Measurements from ENCODE around the gene BMPR2. TPM values are rescaled to one million over a fixed set of nuclear protein-coding genes. Genes with fewer than 3 reads are reported as not detected.

The BMPR2 gene
- total RNA-seq, 1 experiment from 2014 or later: 12.8 TPM

DNA sequence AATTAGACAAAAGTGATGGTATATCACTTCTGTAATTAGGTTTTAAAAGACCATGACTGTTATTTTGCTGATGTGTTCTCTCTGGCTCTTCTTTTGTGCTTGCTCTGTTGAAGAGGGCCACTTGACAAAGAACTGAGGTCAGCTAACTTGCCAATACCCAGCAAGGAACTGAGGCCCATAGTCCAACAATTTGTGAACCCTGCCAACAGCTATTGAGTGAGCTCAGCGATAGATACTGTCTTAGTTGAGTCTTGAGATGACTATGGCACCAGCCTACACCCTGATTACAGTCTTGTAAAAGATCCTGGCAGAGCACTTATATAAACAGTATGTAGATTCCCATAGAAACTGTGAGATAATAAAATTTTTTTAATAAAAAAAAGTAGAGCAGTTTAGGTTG lies 103.0 kb downstream of the BMPR2 start:
- Histone ChIP-seq H3K4me3 (replicated peaks in 1 of 2; ENCODE audit: low read depth in 1 of 2, low read length in 2 of 2) (no peak overlapping the region), H3K4me1 (ENCODE audit: control insufficient read depth in 1 of 2, insufficient read depth in 2 of 2, low read length in 2 of 2) (no peaks in the 10 kb centered on the region), H3K9ac (ENCODE audit: low read length) (no peak overlapping the region), H3K9me3 (ENCODE audit: control insufficient read depth in 1 of 2, insufficient read depth in 1 of 2, low read depth in 1 of 2, low read length in 2 of 2) (no peaks in the 10 kb centered on the region), H3K9me2 (ENCODE audit: insufficient read depth) (no peaks in the 10 kb centered on the region), H3K4me2 (ENCODE audit: low read length) (no peak overlapping the region), H2AFZ (ENCODE audit: low read depth, low read length, poor library complexity, severe bottlenecking) (no peak overlapping the region), H3K27ac (ENCODE audit: low read depth, low read length) (no peak overlapping the region), H3K79me2 (ENCODE audit: insufficient read depth, low read length) (no peaks in the 10 kb centered on the region), H4K20me1 (ENCODE audit: insufficient read depth) (no peaks in the 10 kb centered on the region), H3K36me3 (ENCODE audit: control insufficient read depth in 1 of 2, insufficient read depth in 2 of 2, low read length in 2 of 2) (no peaks in the 10 kb centered on the region), H3K27me3 (ENCODE audit: insufficient read depth, low read length) (no peaks in the 10 kb centered on the region)
- ATAC-seq (no peak), DNase-seq (ENCODE audit: low read depth, low spot score) (no peak)
- TF ChIP-seq RAD21 (IDR thresholded peaks at IDR 0.05; ENCODE audit: low read depth) (no peak), ZFX (IDR thresholded peaks at IDR 0.05) (no peak)
- TF ChIP-seq, protein P1, sequence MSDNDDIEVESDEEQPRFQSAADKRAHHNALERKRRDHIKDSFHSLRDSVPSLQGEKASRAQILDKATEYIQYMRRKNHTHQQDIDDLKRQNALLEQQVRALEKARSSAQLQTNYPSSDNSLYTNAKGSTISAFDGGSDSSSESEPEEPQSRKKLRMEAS (IDR thresholded peaks at IDR 0.05): no peak
- no TSS peak for BruUV-seq (replicated peaks)
- ChIA-PET CTCF (no interaction called here), POLR2A (no interaction called here), RAD21 (ENCODE audit: low non-redundant PET in 1 of 2, low total read pairs in 2 of 2, uncharacterized antibody in 2 of 2, unreplicated experiment in 2 of 2) (no interaction called here)
- intact Hi-C loops (cut with micrococcal nuclease): no loop called here

DNA sequence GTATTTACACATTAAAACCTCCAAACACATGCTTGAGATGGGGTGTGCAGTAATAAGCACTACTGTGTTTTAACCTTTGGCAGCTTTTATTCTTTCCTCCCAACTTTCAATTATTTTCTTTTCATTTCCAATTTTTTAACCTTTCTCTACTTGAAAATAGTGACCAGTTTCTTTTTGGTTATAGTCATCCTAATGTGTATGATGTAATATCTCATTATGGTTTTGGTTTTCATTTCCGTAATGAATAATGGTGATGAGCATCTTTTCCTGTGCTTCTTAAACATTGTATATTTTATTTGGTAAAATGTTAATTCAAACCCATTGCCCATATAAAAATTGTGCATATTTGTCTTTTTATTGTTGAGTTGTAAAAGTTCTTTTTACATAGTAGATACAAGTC lies 103.5 kb downstream of the BMPR2 start:
- ChIA-PET POLR2A (no interaction called here), RAD21 (ENCODE audit: low non-redundant PET in 1 of 2, low total read pairs in 2 of 2, uncharacterized antibody in 2 of 2, unreplicated experiment in 2 of 2) (no interaction called here), CTCF (no interaction called here)
- Histone ChIP-seq H3K27me3 (ENCODE audit: insufficient read depth, low read length) (no peaks in the 10 kb centered on the region), H3K9me2 (ENCODE audit: insufficient read depth) (no peaks in the 10 kb centered on the region), H3K4me1 (ENCODE audit: control insufficient read depth in 1 of 2, insufficient read depth in 2 of 2, low read length in 2 of 2) (no peaks in the 10 kb centered on the region), H3K27ac (ENCODE audit: low read depth, low read length) (no peak overlapping the region), H3K9ac (ENCODE audit: low read length) (no peak overlapping the region), H3K4me2 (ENCODE audit: low read length) (no peak overlapping the region), H3K36me3 (ENCODE audit: control insufficient read depth in 1 of 2, insufficient read depth in 2 of 2, low read length in 2 of 2) (no peaks in the 10 kb centered on the region), H3K4me3 (replicated peaks in 1 of 2; ENCODE audit: low read depth in 1 of 2, low read length in 2 of 2) (no peak overlapping the region), H3K9me3 (ENCODE audit: control insufficient read depth in 1 of 2, insufficient read depth in 1 of 2, low read depth in 1 of 2, low read length in 2 of 2) (no peaks in the 10 kb centered on the region), H3K79me2 (ENCODE audit: insufficient read depth, low read length) (no peaks in the 10 kb centered on the region), H2AFZ (ENCODE audit: low read depth, low read length, poor library complexity, severe bottlenecking) (no peak overlapping the region), H4K20me1 (ENCODE audit: insufficient read depth) (no peaks in the 10 kb centered on the region)
- no TSS peak for BruUV-seq (replicated peaks)
- DNase-seq (ENCODE audit: low read depth, low spot score): no peak
- intact Hi-C loops (cut with micrococcal nuclease): no loop called here
- TF ChIP-seq YY1 (IDR thresholded peaks at IDR 0.05; ENCODE audit: extremely low read depth, insufficient replicate concordance, low read depth, low read length) (no peak), EGR1 (IDR thresholded peaks at IDR 0.05; ENCODE audit: low read depth) (no peak)
- TF ChIP-seq, protein P2, sequence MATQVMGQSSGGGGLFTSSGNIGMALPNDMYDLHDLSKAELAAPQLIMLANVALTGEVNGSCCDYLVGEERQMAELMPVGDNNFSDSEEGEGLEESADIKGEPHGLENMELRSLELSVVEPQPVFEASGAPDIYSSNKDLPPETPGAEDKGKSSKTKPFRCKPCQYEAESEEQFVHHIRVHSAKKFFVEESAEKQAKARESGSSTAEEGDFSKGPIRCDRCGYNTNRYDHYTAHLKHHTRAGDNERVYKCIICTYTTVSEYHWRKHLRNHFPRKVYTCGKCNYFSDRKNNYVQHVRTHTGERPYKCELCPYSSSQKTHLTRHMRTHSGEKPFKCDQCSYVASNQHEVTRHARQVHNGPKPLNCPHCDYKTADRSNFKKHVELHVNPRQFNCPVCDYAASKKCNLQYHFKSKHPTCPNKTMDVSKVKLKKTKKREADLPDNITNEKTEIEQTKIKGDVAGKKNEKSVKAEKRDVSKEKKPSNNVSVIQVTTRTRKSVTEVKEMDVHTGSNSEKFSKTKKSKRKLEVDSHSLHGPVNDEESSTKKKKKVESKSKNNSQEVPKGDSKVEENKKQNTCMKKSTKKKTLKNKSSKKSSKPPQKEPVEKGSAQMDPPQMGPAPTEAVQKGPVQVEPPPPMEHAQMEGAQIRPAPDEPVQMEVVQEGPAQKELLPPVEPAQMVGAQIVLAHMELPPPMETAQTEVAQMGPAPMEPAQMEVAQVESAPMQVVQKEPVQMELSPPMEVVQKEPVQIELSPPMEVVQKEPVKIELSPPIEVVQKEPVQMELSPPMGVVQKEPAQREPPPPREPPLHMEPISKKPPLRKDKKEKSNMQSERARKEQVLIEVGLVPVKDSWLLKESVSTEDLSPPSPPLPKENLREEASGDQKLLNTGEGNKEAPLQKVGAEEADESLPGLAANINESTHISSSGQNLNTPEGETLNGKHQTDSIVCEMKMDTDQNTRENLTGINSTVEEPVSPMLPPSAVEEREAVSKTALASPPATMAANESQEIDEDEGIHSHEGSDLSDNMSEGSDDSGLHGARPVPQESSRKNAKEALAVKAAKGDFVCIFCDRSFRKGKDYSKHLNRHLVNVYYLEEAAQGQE (IDR thresholded peaks at IDR 0.05; ENCODE audit: low read depth): no peak
- no peak for ATAC-seq

Data from HCT116 (cell line).